Neural cell (in vitro differentiated cells): ENCODE results near the gene PLCXD3. TPM values are rescaled to one million over a fixed set of nuclear protein-coding genes. Genes with fewer than 3 reads are reported as not detected.
"Not testable (repeated sequence)": the region's sequence is repeated elsewhere in the genome, so short reads cannot be mapped to it uniquely, and the experiment has no call there.

Experiments used
- H2AFZ ChIP-seq: fragments of 200-600, 300-800 bp; sonication (generic), shearing (Covaris generic); 2 replicates; pipeline ENCODE4 v1.6.0; 2014; ENCODE audit warnings: low read depth, mild to moderate bottlenecking, antibody characterized with exemption, low read length, moderate library complexity
- H3F3A ChIP-seq: fragments of 200-600 bp; shearing (Covaris generic); 2 replicates; pipeline ENCODE4 v1.6.1; 2016; ENCODE audit warnings: mild to moderate bottlenecking, moderate library complexity, mixed read lengths, antibody characterized with exemption, low read length; ENCODE audit not compliant: insufficient read depth, poor library complexity, severe bottlenecking
- H3K27ac ChIP-seq: fragments of 200-600, 300-800 bp; sonication (generic), shearing (Covaris generic); 2 replicates; pipeline ENCODE4 v1.5.1; 2014; ENCODE audit warnings: mild to moderate bottlenecking, low read length, moderate library complexity
- H3K27me3 ChIP-seq: fragments of 300-800, 200-600 bp; sonication (generic), shearing (Covaris generic); 2 replicates; pipeline ENCODE4 v1.6.0; 2014; ENCODE audit warnings: mild to moderate bottlenecking, low read depth, low read length, moderate library complexity; ENCODE audit not compliant: insufficient read depth
- H3K36me3 ChIP-seq: fragments of 300-800, 200-600 bp; sonication (generic), shearing (Covaris generic); 2 replicates; pipeline ENCODE4 v1.5.1; 2014; ENCODE audit warnings: mild to moderate bottlenecking, antibody characterized with exemption, low read length, moderate library complexity; ENCODE audit not compliant: insufficient read depth
- H3K4me2 ChIP-seq: fragments of 300-800, 200-600 bp; sonication (generic), shearing (Covaris generic); 2 replicates; pipeline ENCODE4 v1.6.0; 2014; ENCODE audit warnings: mild to moderate bottlenecking, low read length
- H3K4me3 ChIP-seq: fragments of 300-800, 200-600 bp; sonication (generic), shearing (Covaris generic); 2 replicates; pipeline ENCODE4 v1.5.1; 2014; ENCODE audit warnings: mild to moderate bottlenecking, low read length, moderate library complexity
- H3K79me2 ChIP-seq: fragments of 200-600 bp; shearing (Covaris generic); replicated peaks from 2 replicates; pipeline ENCODE4 v1.6.0; 2014; ENCODE audit warnings: mild to moderate bottlenecking, low read length, moderate library complexity; ENCODE audit not compliant: insufficient read depth
- H3K9ac ChIP-seq: fragments of 300-800, 200-600 bp; sonication (generic), shearing (Covaris generic); 2 replicates; pipeline ENCODE4 v1.6.1; 2016; ENCODE audit warnings: mild to moderate bottlenecking, low read length, mixed read lengths
- H3K9me2 ChIP-seq: fragments of 200-600 bp; shearing (Covaris generic); 2 replicates; pipeline ENCODE4 v1.6.1; 2016; ENCODE audit warnings: mild to moderate bottlenecking, low read length, mixed read lengths; ENCODE audit not compliant: insufficient read depth
- H3K9me3 ChIP-seq: fragments of 200-600, 300-800 bp; sonication (generic), shearing (Covaris generic); 2 replicates; pipeline ENCODE4 v1.6.1; 2016; ENCODE audit warnings: mild to moderate bottlenecking, mixed run types, low read length, moderate library complexity, mixed read lengths
- H4K20me1 ChIP-seq: fragments of 200-600 bp; shearing (Covaris generic); 2 replicates; pipeline ENCODE4 v1.6.1; 2016; ENCODE audit warnings: mild to moderate bottlenecking, mixed run types; ENCODE audit not compliant: insufficient read depth
- EP300 ChIP-seq: fragments of 450-650 bp; conservative IDR thresholded peaks from 2 replicates; pipeline ENCODE4 v1.6.1; 2014; ENCODE audit warnings: antibody characterized with exemption, mild to moderate bottlenecking, moderate library complexity; ENCODE audit not compliant: poor library complexity, severe bottlenecking
- EZH2 ChIP-seq: fragments of 200-600, 300-800 bp; shearing (Covaris generic), sonication (generic); IDR thresholded peaks from 2 replicates; pipeline ENCODE4 v1.6.1; 2014; ENCODE audit warnings: antibody characterized with exemption, low read length, borderline replicate concordance, mild to moderate bottlenecking; ENCODE audit not compliant: insufficient read depth, poor library complexity, severe bottlenecking
- MXI1 ChIP-seq: fragments of 450-650 bp; conservative IDR thresholded peaks from 2 replicates; pipeline ENCODE4 v1.6.1; 2014; ENCODE audit warnings: antibody characterized with exemption, mild to moderate bottlenecking; ENCODE audit not compliant: poor library complexity, severe bottlenecking
- POLR2AphosphoS5 ChIP-seq: IDR thresholded peaks from 2 replicates; pipeline ENCODE4 v1.6.1; 2012
- RAD21 ChIP-seq: fragments of 450-650 bp; conservative IDR thresholded peaks from 2 replicates; pipeline ENCODE4 v1.6.1; 2014; ENCODE audit warnings: antibody characterized with exemption, mild to moderate bottlenecking, moderate library complexity
- SMC3 ChIP-seq: fragments of 450-650 bp; conservative IDR thresholded peaks from 2 replicates; pipeline ENCODE4 v1.6.1; 2014; ENCODE audit warnings: antibody characterized with exemption, mild to moderate bottlenecking, moderate library complexity; ENCODE audit not compliant: poor library complexity
- TAF1 ChIP-seq: IDR thresholded peaks from 2 replicates; pipeline ENCODE4 v1.6.1; 2012; ENCODE audit warnings: low read depth
- polyA plus RNA-seq: library from polyadenylated mRNA; depleted of rRNA; stranded (reverse); fragments of >200 nt; gene quantifications from 2 replicates; pipeline ENCODE4 v1.2.3, GENCODE V29; 2014
- TF ChIP-seq, protein P1 (sequence below): IDR thresholded peaks from 2 replicates; pipeline ENCODE4 v1.6.1; 2012; ENCODE audit warnings: borderline replicate concordance
- TF ChIP-seq, protein P2 (sequence below): fragments of 450-650 bp; IDR thresholded peaks from 2 replicates; pipeline ENCODE4 v1.5.1; 2014; ENCODE audit warnings: antibody characterized with exemption, mild to moderate bottlenecking, moderate library complexity; ENCODE audit not compliant: poor library complexity, severe bottlenecking

PLCXD3 gene
- polyA plus RNA-seq, 1 donor from 2014 or later: 6.6 TPM

DNA sequence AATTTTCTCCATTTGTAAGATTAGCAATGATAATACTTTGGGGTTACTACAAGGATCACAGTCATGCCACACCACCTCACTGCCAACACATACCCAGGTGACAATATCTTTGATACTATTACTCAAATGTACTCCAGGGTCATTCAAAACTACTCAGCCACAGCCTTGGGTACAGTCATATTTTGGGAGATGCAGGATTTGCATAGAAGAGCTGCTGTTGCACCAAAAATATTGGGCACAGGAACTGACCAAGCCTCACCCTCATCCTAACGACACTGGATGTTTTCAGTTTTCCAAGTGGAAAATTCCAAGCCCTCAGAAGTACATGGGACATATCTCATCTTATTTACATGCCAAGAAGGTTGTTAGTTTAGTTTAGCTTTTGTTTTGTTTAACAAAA is 176.2 kb downstream of the PLCXD3 start:
- TF ChIP-seq TAF1 (no peak), POLR2AphosphoS5 (no peak), EP300 (no peak), RAD21 (no peak), SMC3 (no peak), MXI1 (no peak), EZH2 (no peak)
- TF ChIP-seq, protein P1, sequence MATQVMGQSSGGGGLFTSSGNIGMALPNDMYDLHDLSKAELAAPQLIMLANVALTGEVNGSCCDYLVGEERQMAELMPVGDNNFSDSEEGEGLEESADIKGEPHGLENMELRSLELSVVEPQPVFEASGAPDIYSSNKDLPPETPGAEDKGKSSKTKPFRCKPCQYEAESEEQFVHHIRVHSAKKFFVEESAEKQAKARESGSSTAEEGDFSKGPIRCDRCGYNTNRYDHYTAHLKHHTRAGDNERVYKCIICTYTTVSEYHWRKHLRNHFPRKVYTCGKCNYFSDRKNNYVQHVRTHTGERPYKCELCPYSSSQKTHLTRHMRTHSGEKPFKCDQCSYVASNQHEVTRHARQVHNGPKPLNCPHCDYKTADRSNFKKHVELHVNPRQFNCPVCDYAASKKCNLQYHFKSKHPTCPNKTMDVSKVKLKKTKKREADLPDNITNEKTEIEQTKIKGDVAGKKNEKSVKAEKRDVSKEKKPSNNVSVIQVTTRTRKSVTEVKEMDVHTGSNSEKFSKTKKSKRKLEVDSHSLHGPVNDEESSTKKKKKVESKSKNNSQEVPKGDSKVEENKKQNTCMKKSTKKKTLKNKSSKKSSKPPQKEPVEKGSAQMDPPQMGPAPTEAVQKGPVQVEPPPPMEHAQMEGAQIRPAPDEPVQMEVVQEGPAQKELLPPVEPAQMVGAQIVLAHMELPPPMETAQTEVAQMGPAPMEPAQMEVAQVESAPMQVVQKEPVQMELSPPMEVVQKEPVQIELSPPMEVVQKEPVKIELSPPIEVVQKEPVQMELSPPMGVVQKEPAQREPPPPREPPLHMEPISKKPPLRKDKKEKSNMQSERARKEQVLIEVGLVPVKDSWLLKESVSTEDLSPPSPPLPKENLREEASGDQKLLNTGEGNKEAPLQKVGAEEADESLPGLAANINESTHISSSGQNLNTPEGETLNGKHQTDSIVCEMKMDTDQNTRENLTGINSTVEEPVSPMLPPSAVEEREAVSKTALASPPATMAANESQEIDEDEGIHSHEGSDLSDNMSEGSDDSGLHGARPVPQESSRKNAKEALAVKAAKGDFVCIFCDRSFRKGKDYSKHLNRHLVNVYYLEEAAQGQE: no peak
- TF ChIP-seq, protein P2, sequence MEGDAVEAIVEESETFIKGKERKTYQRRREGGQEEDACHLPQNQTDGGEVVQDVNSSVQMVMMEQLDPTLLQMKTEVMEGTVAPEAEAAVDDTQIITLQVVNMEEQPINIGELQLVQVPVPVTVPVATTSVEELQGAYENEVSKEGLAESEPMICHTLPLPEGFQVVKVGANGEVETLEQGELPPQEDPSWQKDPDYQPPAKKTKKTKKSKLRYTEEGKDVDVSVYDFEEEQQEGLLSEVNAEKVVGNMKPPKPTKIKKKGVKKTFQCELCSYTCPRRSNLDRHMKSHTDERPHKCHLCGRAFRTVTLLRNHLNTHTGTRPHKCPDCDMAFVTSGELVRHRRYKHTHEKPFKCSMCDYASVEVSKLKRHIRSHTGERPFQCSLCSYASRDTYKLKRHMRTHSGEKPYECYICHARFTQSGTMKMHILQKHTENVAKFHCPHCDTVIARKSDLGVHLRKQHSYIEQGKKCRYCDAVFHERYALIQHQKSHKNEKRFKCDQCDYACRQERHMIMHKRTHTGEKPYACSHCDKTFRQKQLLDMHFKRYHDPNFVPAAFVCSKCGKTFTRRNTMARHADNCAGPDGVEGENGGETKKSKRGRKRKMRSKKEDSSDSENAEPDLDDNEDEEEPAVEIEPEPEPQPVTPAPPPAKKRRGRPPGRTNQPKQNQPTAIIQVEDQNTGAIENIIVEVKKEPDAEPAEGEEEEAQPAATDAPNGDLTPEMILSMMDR: no peak
- H3K9me3 ChIP-seq: no peaks in the 10 kb centered on the region
- no peak overlapping the region for H3K4me3 ChIP-seq
- H4K20me1 ChIP-seq: no peaks in the 10 kb centered on the region
- H3K9me2 ChIP-seq: no peaks in the 10 kb centered on the region
- H3F3A ChIP-seq: no peaks in the 10 kb centered on the region
- H3K4me2 ChIP-seq: no peak overlapping the region
- H3K36me3 ChIP-seq: no peaks in the 10 kb centered on the region
- no peak overlapping the region for H2AFZ ChIP-seq
- no peak overlapping the region for H3K9ac ChIP-seq
- H3K79me2 ChIP-seq: no peaks in the 10 kb centered on the region
- no peak overlapping the region for H3K27ac ChIP-seq
- no peaks in the 10 kb centered on the region for H3K27me3 ChIP-seq

DNA sequence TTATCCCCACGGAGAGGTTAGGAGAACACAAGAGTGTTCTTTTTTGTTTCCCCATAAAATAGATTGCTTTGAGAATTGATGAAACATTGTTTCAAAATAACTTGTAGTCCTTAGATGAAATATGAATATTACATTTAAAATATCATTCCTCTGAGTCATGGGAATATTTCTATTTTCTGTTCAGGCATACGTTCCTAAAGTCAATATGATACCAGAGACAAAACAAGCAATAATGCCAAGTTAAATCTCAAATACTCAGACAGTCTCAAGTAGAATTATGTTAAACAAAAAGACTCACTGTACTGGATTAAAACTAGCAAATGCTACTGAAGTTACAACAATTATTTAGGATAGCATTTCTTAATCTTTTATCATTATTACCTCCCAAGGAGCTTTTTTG is 185.3 kb downstream of the PLCXD3 start:
- Histone ChIP-seq H3F3A (no peaks in the 10 kb centered on the region), H4K20me1 (no peaks in the 10 kb centered on the region), H3K9me3 (no peaks in the 10 kb centered on the region), H2AFZ (no peak overlapping the region), H3K9ac (no peak overlapping the region), H3K4me3 (no peak overlapping the region), H3K27ac (no peak overlapping the region), H3K27me3 (no peaks in the 10 kb centered on the region), H3K79me2 (no peaks in the 10 kb centered on the region), H3K4me2 (no peak overlapping the region), H3K36me3 (no peaks in the 10 kb centered on the region), H3K9me2 (no peaks in the 10 kb centered on the region)
- no peak for TF ChIP-seq MXI1
- no peak for TF ChIP-seq POLR2AphosphoS5
- TF ChIP-seq EP300: no peak
- TF ChIP-seq RAD21: no peak
- no peak for TF ChIP-seq EZH2

DNA sequence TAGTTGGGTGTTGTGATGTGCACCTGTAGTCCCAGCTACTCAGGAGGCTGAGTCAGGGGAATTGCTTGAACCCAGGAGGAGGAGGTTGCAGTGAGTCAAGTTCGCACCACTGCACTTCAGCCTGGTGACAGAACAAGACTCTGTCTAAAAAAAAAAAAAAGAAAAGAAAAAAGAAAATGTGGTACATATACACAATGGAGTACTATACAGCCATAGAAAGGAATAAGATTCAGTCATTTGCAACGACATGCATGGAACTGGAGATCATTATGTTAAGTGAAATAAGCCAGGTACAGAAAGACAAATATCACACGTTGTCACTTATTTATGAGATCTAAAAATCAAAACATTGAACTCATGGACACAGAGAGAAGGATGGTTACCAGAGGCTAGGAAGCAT is 187.6 kb downstream of the PLCXD3 start:
- not testable (repeated sequence) for H3K79me2 ChIP-seq, H4K20me1 ChIP-seq, H3F3A ChIP-seq

More for the DNA sequence above, 187.6 kb downstream of the PLCXD3 start:
- not testable (repeated sequence) for H3K9me2 ChIP-seq, H3K4me2 ChIP-seq, H3K27me3 ChIP-seq, H3K27ac ChIP-seq, H3K4me3 ChIP-seq, H3K9me3 ChIP-seq, H2AFZ ChIP-seq, H3K36me3 ChIP-seq, H3K9ac ChIP-seq
